GM12878 (cell line): ENCODE measurements around the gene PHPT1. TPM values are rescaled to one million over a fixed set of nuclear protein-coding genes. Genes with fewer than 3 reads are reported as not detected.

Experiments used
- ATAC-seq: fragments of 200-7000 bp; cut with Tn5 transposase; 3 replicates; pipeline ENCODE4 v1.9.1; 2020; ENCODE audit warnings: mild to moderate bottlenecking, moderate library complexity
- BruUV-seq: library from RNA; stranded (reverse); fragments of 400-500 nt; replicated peaks from 2 replicates; lab custom pipeline; 2021; lab: Mats Ljungman, UMichigan
- CTCF ChIA-PET: fragments of 300-600 bp; sonication (Branson Sonifier 250); formaldehyde crosslinking; extraction: SDS; loops from one replicate; lab custom pipeline; 2021; ENCODE audit warnings: inconsistent platforms; lab: Yijun Ruan, JAX
- POLR2A ChIA-PET: fragments of 350-600 bp; formaldehyde crosslinking; extraction: SDS; loops from one replicate; lab custom pipeline; 2021; ENCODE audit warnings: inconsistent platforms; lab: Charles Lee
- RAD21 ChIA-PET: fragments of 300-600 bp; sonication (Branson Sonifier 250); formaldehyde crosslinking; loops from one replicate; lab custom pipeline; 2023; ENCODE audit warnings: antibody characterized with exemption; ENCODE audit not compliant: unreplicated experiment; lab: Charles Lee
- SMC1A ChIA-PET: fragments of 300-600 bp; sonication (Branson Sonifier 250); formaldehyde crosslinking; loops from one replicate; lab custom pipeline; 2023; ENCODE audit not compliant: unreplicated experiment, uncharacterized antibody; lab: Charles Lee
- DNase-seq: peaks from one replicate; pipeline ENCODE4 v3.0.0-alpha.2; 2011; ENCODE audit warnings: low read depth, low spot score
- FAIRE-seq: peaks from 3 replicates; lab custom pipeline; 2011; peaks lifted over from hg19 to GRCh38; lab: Jason Lieb, UNC
- H2AFZ ChIP-seq: 2 replicates; pipeline ENCODE4 v1.6.0; 2011; ENCODE audit warnings: low read depth, low read length, control low read depth; ENCODE audit not compliant: control insufficient read depth
- H3K27ac ChIP-seq: 2 replicates; pipeline ENCODE4 v1.5.1; 2011; ENCODE audit warnings: control low read depth; ENCODE audit not compliant: control insufficient read depth, insufficient read depth
- H3K27me3 ChIP-seq, 2 experiments: replicated peaks in 1 of 2; 2 replicates each; pipeline versions ENCODE4 v1.6.0 to v1.6.1; 2011; ENCODE audit warnings: low read length in 1 of 2; ENCODE audit not compliant: control insufficient read depth in 2 of 2, insufficient read depth in 2 of 2
- H3K36me3 ChIP-seq, 2 experiments: 2 replicates each; pipeline ENCODE4 v1.5.1; 2011; ENCODE audit warnings: low read length in 1 of 2; ENCODE audit not compliant: control insufficient read depth in 2 of 2, insufficient read depth in 2 of 2
- H3K4me1 ChIP-seq: 2 replicates; pipeline ENCODE4 v1.6.1; 2011; ENCODE audit warnings: mild to moderate bottlenecking, low read length, moderate library complexity, mixed read lengths; ENCODE audit not compliant: control insufficient read depth, insufficient read depth
- H3K4me2 ChIP-seq: 2 replicates; pipeline ENCODE4 v1.6.0; 2011; ENCODE audit warnings: control low read depth; ENCODE audit not compliant: control insufficient read depth, insufficient read depth
- H3K4me3 ChIP-seq: fragments of 200-600 bp; sonication (generic); 2 replicates; pipeline ENCODE4 v1.5.1; 2016
- H3K79me2 ChIP-seq: 2 replicates; pipeline ENCODE4 v1.6.0; 2011; ENCODE audit warnings: low read length; ENCODE audit not compliant: control insufficient read depth, insufficient read depth
- H3K9ac ChIP-seq: 2 replicates; pipeline ENCODE4 v1.8.0; 2011; ENCODE audit warnings: low read length, control low read depth, mixed read lengths; ENCODE audit not compliant: control insufficient read depth, insufficient read depth
- H3K9me3 ChIP-seq: replicated peaks from 3 replicates; pipeline ENCODE4 v1.5.1; 2011; ENCODE audit warnings: mild to moderate bottlenecking, low read length; ENCODE audit not compliant: control insufficient read depth, insufficient read depth
- H4K20me1 ChIP-seq: 2 replicates; pipeline ENCODE4 v1.6.0; 2011; ENCODE audit not compliant: control insufficient read depth, insufficient read depth
- BCLAF1 ChIP-seq: fragments of 450-650 bp; IDR thresholded peaks from 2 replicates; pipeline ENCODE4 v1.6.1; 2017; ENCODE audit warnings: antibody characterized with exemption, mild to moderate bottlenecking, moderate library complexity
- BHLHE40 ChIP-seq, 2 experiments: fragments of 450-650 bp in 1 of 2; IDR thresholded peaks; 2 replicates each; pipeline ENCODE4 v1.6.1; 2011 to 2017; ENCODE audit warnings: low read depth in 2 of 2, borderline replicate concordance in 1 of 2, improper control_type of control experiment in 1 of 2, low read length in 1 of 2, mild to moderate bottlenecking in 1 of 2
- LARP7 ChIP-seq: fragments of 450-650 bp; IDR thresholded peaks from 2 replicates; pipeline ENCODE4 v1.6.1; 2017; ENCODE audit warnings: mild to moderate bottlenecking
- REST ChIP-seq: IDR thresholded peaks from 2 replicates; pipeline ENCODE4 v1.6.1; 2012; ENCODE audit warnings: mild to moderate bottlenecking, low read depth, low read length
- SPI1 ChIP-seq: IDR thresholded peaks from 2 replicates; pipeline ENCODE4 v1.6.1; 2011; ENCODE audit warnings: low read depth, mild to moderate bottlenecking, low read length, moderate library complexity, borderline replicate concordance; ENCODE audit not compliant: insufficient read depth
- SUPT20H ChIP-seq: IDR thresholded peaks from 2 replicates; pipeline ENCODE4 v1.6.1; 2011; ENCODE audit warnings: low read depth, mild to moderate bottlenecking, low read length, moderate library complexity, borderline replicate concordance; ENCODE audit not compliant: control insufficient read depth
- ZBTB33 ChIP-seq: fragments of 450-650 bp; IDR thresholded peaks from 2 replicates; pipeline ENCODE4 v1.6.1; 2017; ENCODE audit warnings: mild to moderate bottlenecking
- WGBS: methylation state at CpG from one replicate; pipeline ENCODE4 v1.1.6; 2016; ENCODE audit warnings: low lambda C conversion rate; ENCODE audit not compliant: insufficient replicate concordance, insufficient coverage; ENCODE audit errors: missing lambda C conversion rate; 5-methylcytosine and 5-hydroxymethylcytosine counted together
- in situ Hi-C: fragments of 300-500 bp; cut with MboI; formaldehyde crosslinking; loops from 9 replicates; pipeline ENCODE4 v1.14.3; 2018; ENCODE audit warnings: mixed read lengths
- intact Hi-C: fragments of 100-400 bp; cut with micrococcal nuclease; formaldehyde crosslinking; loops from one replicate; pipeline ENCODE4 v1.14.2; 2022; ENCODE audit not compliant: unreplicated experiment
- polyA plus RNA-seq, 11 experiments: library from polyadenylated mRNA; depleted of rRNA in 4 of 11; unstranded in 6 of 11; stranded (reverse) in 5 of 11; fragments of >200 nt; fragmentation: Nextera tagmentation in 4 of 11; fragmentation: Illumina TruSeq in 1 of 11; extraction: Ambion mirVana in 4 of 11; extraction: Trizol in 1 of 11; gene quantifications; 1 replicate in 1 of 11; 2 replicates in 10 of 11; pipeline versions ENCODE4 v1.2.1 to v1.2.3, GENCODE V29; 2011 to 2016; ENCODE audit warnings: inconsistent platforms in 2 of 11, missing spikeins in 2 of 11, low read depth in 1 of 11
- total RNA-seq, 4 experiments: library from RNA; depleted of rRNA in 3 of 4; stranded (reverse); fragments of >200 nt in 3 of 4; fragmentation: Illumina TruSeq in 1 of 4; extraction: Trizol in 1 of 4; gene quantifications; 2 replicates each; pipeline versions ENCODE4 v1.2.1 to v1.2.3, GENCODE V29; 2013 to 2021

The PHPT1 gene
- total and polyA plus RNA-seq, 10 of the 15 experiments (the other 5 are each of a cell fraction or from before 2014, with no cell fraction given) = 56.2 to 323 (median 140) TPM

GRCh38 chr9:136814725-136815421 is 34.3 kb upstream of the PHPT1 start (continued):
- no peak for TF ChIP-seq REST

GRCh38 chr9:136815422-136815782 is 33.8 kb upstream of the PHPT1 start:
- no peak overlapping the region for H3K4me2 ChIP-seq
- in situ Hi-C loops = no loop called here
- no peak overlapping the region for H2AFZ ChIP-seq
- POLR2A ChIA-PET = interaction anchor here (0.8 to 1.5 kb wide), 3 partner anchors 9 to 29 kb away, joined by 3 to 4 read pairs (median 3); no protein-coding TSS in a partner anchor
- DNase-seq = no peak
- SMC1A ChIA-PET = interaction anchor here (1.3 kb wide), 1 partner anchor 10 kb away, joined by 3 read pairs; no protein-coding TSS in a partner anchor
- RAD21 ChIA-PET = no interaction called here
- TF ChIP-seq ZBTB33 (no peak), SUPT20H (no peak), BCLAF1 (no peak), SPI1 (peak; percentile 24; the same call in 1 of the 2 replicates), BHLHE40 (IDR thresholded peaks at IDR 0.05; ENCODE audit: borderline replicate concordance in 1 of 2, low read depth in 2 of 2, low read length in 1 of 2) (no peak), LARP7 (no peak)
- peaks cover 5 to 8% of the 10 kb centered on the region in 2 experiments; a peak in 3 of 4 replicates for H3K36me3 ChIP-seq
- ATAC-seq = no peak
- WGBS = 0% methylated on average over 1 of the region's 1 CpG
- H3K4me3 ChIP-seq = no peak overlapping the region
- H4K20me1 ChIP-seq = no peaks in the 10 kb centered on the region; the same call in 1 of the 2 replicates
- FAIRE-seq = no peak
- H3K9ac ChIP-seq = no peak overlapping the region
- no peaks in the 10 kb centered on the region for H3K27me3 ChIP-seq
- CTCF ChIA-PET = interaction anchor here (0.6 to 2.6 kb wide), 5 partner anchors 12 to 214 kb away, joined by 3 to 12 read pairs (median 4); partner anchors contain the start of gene AJM1
- H3K9me3 ChIP-seq = no peaks in the 10 kb centered on the region
- no peaks in the 10 kb centered on the region for H3K4me1 ChIP-seq
- no TSS peak for BruUV-seq
- intact Hi-C loops = no loop called here
- peaks cover 11% of the 10 kb centered on the region for H3K79me2 ChIP-seq
- H3K27ac ChIP-seq = no peak overlapping the region
